ENCODE measurements around the gene CNN1.
"Not testable (repeated sequence)": the region's sequence is repeated elsewhere in the genome, so short reads cannot be mapped to it uniquely, and the experiment has no call there.

CNN1 gene

GRCh38 chr19:11570039-11570462 lies 31.4 kb downstream of the CNN1 start:
- no peak for DNase-seq

DNA sequence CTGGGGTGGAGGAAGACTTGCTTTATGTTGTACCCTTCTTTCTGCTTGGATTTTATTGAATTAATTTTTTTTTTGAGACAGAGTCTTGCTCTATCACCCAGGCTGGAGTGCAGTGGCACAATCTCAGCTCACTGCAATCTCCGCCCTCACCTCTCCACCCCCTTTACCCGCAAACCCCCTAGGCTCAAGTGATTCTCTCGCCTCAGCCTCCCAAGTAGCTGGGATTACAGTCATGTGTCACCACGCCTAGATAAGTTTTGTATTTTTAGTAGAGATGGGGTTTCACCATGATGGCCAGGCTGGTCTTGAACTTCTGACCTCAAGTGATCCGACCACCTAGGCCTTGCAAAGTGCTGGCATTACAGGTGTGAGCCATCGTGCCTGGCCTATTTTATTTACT lies 34.7 kb downstream of the CNN1 start:
- not testable (repeated sequence) for DNase-seq

GRCh38 chr19:11573763-11574162 lies 35.1 kb downstream of the CNN1 start:
- not testable (repeated sequence) for DNase-seq

DNA sequence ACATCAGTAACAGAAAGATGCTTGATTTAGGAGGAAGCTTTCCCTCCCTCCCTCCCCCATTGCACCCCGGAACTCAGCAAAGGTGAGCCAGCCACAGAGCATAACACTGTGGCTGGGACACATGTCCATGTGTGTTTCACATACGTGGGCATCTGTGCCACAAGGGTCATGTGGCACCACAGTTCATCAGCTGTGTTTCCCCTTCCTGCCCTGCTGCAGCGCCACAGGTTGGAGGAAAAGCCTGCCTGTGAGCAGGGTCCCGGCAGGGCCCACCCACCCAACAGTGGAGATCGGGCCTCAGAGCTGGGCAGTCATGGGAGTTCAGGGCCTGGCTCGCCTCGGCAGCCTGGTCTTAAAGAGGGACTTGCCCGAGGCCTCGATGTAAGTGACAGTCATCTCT lies 36.0 kb downstream of the CNN1 start:
- DNase-seq: no peak

DNA sequence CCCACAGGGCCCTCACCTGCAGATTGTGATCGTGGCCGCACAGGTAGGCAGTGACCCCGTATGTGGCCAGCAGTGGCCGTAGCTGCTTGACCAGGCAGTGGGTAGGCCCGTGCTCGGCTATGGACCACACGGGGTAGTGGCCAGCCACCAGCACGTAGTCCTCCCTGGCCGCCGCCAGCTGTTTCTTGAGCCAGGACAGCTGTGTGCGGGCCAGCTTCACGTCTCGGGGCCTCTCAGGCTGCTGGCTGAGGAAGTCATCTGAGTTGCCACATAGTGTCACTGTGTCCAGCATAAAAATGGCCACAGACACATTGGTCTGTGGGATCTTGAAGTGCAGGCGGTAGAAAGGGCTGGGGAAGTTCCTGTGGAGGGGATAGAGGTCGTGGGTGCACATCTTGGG lies 37.6 kb downstream of the CNN1 start:
- no peak for DNase-seq

DNA sequence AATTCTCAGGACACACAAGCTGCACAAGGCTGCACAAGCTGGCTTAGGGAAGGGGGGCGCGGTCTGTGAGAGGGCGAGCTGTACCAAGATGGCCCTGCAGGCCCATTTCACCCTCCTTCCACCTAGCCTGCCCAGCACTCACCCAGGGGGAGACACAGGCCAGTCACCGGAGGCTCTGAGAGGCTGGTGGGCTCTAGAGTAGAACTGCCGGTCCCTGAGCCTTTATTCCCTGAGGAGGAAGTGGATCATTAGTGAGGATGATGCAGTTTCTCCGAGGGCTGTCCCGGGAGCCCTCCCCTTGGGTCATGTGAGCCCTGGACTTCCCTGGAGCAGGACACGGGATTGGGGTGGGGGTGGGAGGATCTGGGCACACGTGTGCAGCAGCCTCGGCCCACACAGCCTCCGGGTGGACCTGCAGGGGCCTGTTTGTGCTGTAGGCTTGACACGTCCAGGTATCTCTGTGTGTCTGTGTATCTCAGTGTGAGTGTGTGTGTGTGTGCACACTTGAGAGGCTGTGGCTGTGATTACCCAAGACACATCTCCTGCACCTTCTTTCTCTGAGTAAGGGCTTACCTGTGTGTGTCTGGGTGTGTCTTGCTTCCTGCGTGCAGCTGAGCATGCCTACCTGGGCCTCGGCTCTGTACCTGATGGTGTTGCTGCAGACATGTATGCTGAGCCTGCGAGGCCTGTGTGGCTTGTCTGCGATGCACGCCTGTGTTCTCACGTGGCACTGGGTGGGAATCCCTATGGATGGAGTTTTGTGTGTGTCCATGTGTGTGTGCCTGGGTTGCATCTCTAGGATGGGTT lies 39.0 kb downstream of the CNN1 start, which contains the start of gene ACP5:
TSS of gene ACP5 (minus strand) at position 195 of the 807 bp plus-strand sequence. CDS start 328 bp downstream, outside the sequence.
- no peak for DNase-seq

DNA sequence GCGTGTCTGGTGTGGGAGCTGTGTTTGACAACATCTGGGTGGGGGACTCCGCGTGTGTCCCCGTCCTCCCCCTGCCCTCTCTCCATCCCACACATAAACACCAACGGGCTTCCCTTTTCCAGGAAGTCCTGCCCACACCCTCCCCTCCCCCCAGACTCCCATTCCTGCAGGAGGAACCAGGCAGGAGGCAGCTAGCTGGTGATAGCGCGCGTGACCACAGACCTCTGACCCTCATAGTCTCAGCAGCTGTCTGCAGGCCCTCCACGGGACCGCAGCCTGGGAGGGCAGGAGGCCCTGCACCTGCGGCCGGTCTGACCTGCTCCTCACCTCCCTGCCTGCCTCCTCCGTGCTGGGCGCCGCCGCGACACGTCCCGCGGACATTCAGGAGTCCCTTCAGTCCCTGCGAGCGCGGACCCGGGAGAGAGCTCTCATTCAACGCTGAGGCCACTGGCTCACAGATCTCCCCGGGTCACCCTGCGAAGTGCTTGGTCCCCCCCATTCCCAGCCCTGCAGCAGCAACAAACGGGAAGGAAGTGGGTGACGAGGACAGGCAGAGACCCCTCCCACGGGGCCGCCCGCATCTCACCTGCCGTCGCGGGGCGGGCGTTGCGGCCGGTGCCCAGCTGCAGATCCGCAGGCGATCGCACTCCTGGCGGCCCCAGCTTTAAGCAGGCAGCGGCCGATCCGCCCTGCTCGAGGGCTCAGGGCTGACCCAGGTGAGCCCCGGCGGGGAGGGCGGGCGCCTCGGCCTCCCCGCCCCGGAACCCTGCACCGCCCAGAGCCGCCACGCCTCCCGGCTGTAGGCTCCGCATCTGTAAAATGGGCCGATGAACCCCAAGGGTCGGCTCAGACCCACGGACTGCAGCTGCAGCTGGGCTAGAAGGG lies 39.8 kb downstream of the CNN1 start:
- DNase-seq: peak; percentile 45

- no peak for DNase-seq
Measured at GRCh38 chr19:11580116-11580515, 41.5 kb downstream of the CNN1 start.

- DNase-seq: peak; percentile 58
Measured at GRCh38 chr19:11581740-11582139, 43.1 kb downstream of the CNN1 start.

GRCh38 chr19:11586331-11586730 lies 47.7 kb downstream of the CNN1 start:
- no peak for DNase-seq

DNA sequence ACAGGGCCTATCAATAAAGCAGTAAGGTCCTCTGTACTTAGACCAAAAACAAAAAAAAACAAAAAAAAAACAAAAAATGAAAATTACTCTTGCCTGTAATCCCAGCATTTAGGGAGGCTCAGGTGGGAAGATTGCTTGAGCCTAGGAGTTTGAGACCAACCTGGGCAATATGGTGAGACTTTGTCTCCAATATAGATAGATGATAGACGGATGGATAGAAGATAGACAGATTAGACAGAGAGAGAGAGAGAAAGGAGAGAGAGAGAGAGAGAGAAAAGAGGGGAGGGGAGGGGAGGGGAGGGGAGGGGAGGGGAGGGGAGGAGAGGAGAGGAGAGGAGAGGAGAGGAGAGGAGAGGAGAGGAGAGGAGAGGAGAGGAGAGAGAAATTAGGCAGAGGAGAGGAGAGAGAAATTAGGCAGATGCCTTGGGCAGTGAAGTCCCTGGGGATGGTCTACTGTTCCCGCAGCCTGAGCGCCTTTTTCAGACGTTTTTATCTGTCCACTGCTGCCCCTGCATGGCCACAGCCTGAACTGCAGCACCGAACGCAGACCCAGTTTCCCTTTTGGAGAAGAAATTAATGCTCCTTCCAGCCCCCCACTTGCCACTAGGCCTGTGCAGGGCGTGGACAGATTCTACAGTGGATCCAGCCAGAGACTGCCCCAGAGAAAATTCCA lies 48.8 kb downstream of the CNN1 start:
- peak; percentile 84 for DNase-seq

DNA sequence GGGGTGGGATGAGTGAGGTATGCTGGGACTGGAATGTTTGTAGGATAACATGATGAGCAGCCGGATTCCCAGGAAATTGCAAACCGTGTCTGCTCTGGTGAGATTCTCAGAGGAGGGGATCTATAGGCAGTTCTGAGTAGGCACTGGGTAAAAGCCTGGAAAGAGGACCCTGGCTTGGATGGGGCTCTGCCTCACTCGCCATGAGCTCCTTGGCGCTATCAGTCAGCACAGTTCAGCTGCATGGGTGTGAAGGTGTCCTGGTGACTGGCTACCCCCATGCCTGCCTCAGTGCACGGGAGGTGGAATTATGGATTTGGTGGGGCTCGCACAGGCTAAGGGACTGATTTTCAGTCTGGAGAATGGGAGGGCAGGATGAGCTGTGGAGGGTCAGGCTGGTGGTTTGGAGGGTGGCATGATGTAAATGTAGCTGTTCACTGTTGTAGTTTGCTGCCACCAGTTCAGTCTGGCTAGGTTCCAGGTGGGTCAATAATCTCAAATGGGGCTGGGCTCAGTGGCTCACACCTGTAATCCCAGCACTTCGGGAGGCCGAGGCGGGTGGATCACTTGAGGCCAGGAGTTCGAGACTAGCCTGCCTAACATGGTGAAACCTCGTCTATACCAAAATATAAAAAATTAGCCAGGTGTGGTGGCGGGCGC lies 49.5 kb downstream of the CNN1 start:
- DNase-seq: no peak

GRCh38 chr19:11594084-11594483 lies 55.4 kb downstream of the CNN1 start:
- no peak for DNase-seq

DNA sequence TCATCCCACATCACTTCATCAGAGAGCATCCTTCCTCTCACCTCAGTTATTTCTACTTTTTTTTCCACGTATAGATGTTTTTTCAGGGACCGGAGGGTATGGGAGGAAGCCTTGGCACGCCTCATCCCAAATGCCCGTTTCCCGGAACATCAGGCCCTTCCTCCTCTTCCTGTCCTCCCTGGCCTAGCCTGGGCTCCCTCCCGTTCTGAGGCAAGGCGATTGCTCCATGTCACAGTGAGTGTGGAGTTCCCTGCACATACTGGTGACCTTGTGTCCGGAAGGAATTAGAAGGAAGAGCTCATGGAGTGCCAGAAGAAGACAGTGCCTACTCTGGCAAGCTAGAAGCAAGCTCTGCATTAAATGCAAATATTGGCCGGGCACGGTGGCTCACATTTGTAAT lies 57.5 kb downstream of the CNN1 start:
- DNase-seq: no peak

DNA sequence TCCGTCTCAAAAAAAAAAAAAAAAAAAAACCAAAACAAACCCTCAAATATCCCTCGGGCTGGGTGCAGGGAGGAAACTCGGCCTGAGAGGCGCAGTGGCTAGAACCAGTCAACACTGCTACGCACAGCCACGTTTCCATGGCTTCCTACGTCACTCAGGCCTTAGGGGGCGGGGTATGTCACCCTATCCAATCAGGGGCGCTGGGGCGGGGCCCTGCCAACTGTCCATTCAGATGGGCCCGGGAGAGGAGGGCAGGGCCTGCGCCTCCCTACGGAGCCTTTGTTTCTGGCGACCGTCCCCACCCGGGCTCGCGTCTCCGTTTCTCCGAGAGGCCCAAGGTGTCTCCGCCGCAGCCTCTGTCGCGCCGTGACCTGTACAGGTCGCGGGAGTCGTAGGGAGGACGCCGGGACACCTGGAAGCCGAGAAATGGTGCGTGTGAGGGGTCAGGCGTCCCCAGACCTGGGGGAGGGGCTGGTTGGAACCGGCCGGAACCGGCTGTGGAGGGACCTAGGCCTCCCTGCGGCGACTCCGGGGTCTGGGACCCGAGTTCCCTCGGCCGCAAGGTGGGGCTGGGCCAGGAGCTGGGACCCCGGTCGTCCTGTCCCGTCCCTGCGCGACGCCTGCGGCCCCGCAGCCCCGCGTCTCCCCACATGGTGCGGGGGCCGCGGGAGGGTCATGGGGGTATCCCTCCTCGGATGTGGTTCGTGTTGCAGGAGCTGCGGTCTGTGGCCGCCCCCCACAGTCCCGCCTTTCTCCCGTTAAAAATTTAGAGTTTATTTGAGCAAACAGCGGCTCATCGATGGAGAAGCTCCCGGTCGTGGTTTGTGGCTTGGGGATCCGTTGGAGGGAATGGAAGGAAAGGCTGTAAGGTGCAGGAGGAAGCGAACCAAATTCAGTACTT lies 58.8 kb downstream of the CNN1 start, which contains the start of gene ZNF627:
TSS of gene ZNF627 (plus strand) at position 282 of the 901 bp plus-strand sequence. CDS start at position 427, 145 bp downstream.
- DNase-seq: peak; percentile 99

- no peak for DNase-seq
Measured at GRCh38 chr19:11598103-11598483, 59.4 kb downstream of the CNN1 start.

GRCh38 chr19:11598746-11599145 lies 60.1 kb downstream of the CNN1 start:
- no peak for DNase-seq

DNA sequence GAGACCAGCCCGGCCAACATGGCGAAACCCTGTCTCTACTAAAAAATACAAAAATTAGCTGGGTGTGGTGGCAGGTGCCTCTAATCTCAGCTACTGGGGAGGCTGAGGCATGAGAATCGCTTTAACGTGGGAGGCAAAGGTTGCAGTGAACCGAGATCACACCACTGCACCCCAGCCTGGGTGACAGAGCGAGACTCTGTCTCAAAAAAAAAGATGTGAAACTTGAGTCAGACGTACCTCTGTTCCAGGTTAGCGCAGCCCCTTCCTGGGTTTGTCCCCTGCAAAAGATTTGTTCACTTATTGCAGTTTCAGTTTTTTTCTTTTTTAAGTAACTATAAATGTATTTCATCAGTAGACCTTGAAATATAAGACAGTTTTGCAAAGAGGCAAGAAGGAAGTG lies 61.1 kb downstream of the CNN1 start:
- DNase-seq: not testable (repeated sequence)

All from CD4-positive, alpha-beta T cell treated with Interleukin-17A for 1 hour (primary cell).